GM23338 (cell line): ENCODE measurements around the gene RAB40B. TPM values are rescaled to one million over a fixed set of nuclear protein-coding genes. Genes with fewer than 3 reads are reported as not detected.

ENCODE experiments used
- ATAC-seq: fragments of 200-7000 bp; cut with Tn5 transposase; 3 replicates; pipeline ENCODE4 v1.9.1; 2020
- DNase-seq: peaks from one replicate; pipeline ENCODE4 v3.0.0-alpha.2; 2015; ENCODE audit warnings: low spot score
- H2AFZ ChIP-seq: fragments of 200-600 bp; sonication (generic); 2 replicates; pipeline ENCODE4 v1.8.0; 2016; ENCODE audit warnings: antibody characterized with exemption, mild to moderate bottlenecking, moderate library complexity
- H3F3A ChIP-seq: fragments of 200-600 bp; sonication (generic); replicated peaks from 2 replicates; pipeline ENCODE4 v1.8.0; 2017; ENCODE audit warnings: antibody characterized with exemption, mixed run types, low read depth
- H3K27ac ChIP-seq: fragments of 200-600 bp; sonication (generic); 2 replicates; pipeline ENCODE4 v1.6.1; 2016; ENCODE audit warnings: low read depth
- H3K27me3 ChIP-seq: fragments of 200-600 bp; sonication (generic); 2 replicates; pipeline ENCODE4 v1.8.0; 2016; ENCODE audit warnings: mild to moderate bottlenecking, mixed run types, moderate library complexity; ENCODE audit not compliant: insufficient read depth
- H3K36me3 ChIP-seq: fragments of 200-600 bp; sonication (generic); 2 replicates; pipeline ENCODE4 v1.8.0; 2016; ENCODE audit warnings: mild to moderate bottlenecking; ENCODE audit not compliant: insufficient read depth
- H3K4me1 ChIP-seq: fragments of 200-600 bp; sonication (generic); 2 replicates; pipeline ENCODE4 v1.8.0; 2016; ENCODE audit warnings: mild to moderate bottlenecking, moderate library complexity; ENCODE audit not compliant: insufficient read depth
- H3K4me2 ChIP-seq: fragments of 200-600 bp; sonication (generic); 2 replicates; pipeline ENCODE4 v1.7.1; 2017; ENCODE audit warnings: mixed run types
- H3K4me3 ChIP-seq: fragments of 200-600 bp; sonication (generic); 2 replicates; pipeline ENCODE4 v1.6.1; 2016; ENCODE audit warnings: mixed run types
- H3K79me2 ChIP-seq: fragments of 200-600 bp; sonication (generic); replicated peaks from 2 replicates; pipeline ENCODE4 v1.8.0; 2017; ENCODE audit warnings: mild to moderate bottlenecking; ENCODE audit not compliant: insufficient read depth
- H3K9me2 ChIP-seq: fragments of 200-600 bp; sonication (generic); 2 replicates; pipeline ENCODE4 v1.8.0; 2017; ENCODE audit not compliant: insufficient read depth
- H4K20me1 ChIP-seq: fragments of 200-600 bp; sonication (generic); replicated peaks from 2 replicates; pipeline ENCODE4 v1.8.0; 2017; ENCODE audit warnings: mild to moderate bottlenecking; ENCODE audit not compliant: insufficient read depth
- H3K27ac Mint-ChIP-seq: 2 replicates; pipeline ENCODE4 v1.8.0; 2020; ENCODE audit warnings: inconsistent platforms, mild to moderate bottlenecking, moderate library complexity, mixed read lengths
- H3K27me3 Mint-ChIP-seq: 3 replicates; pipeline ENCODE4 v1.8.0; 2022; ENCODE audit warnings: low read depth, mild to moderate bottlenecking, moderate library complexity, mixed read lengths, inconsistent platforms; ENCODE audit not compliant: insufficient read depth, poor library complexity
- H3K36me3 Mint-ChIP-seq: 3 replicates; pipeline ENCODE4 v1.8.0; 2021; ENCODE audit warnings: low read depth, mild to moderate bottlenecking, inconsistent platforms, moderate library complexity, mixed read lengths
- H3K4me1 Mint-ChIP-seq: 3 replicates; pipeline ENCODE4 v1.8.0; 2020; ENCODE audit warnings: mild to moderate bottlenecking, inconsistent platforms, mixed read lengths
- H3K4me3 Mint-ChIP-seq: 3 replicates; pipeline ENCODE4 v1.8.0; 2021; ENCODE audit warnings: moderate library complexity, mild to moderate bottlenecking, inconsistent platforms, mixed read lengths
- H3K9me3 Mint-ChIP-seq: 3 replicates; pipeline ENCODE4 v1.8.0; 2020; ENCODE audit warnings: moderate library complexity, mild to moderate bottlenecking, inconsistent platforms, mixed read lengths
- CREB1 ChIP-seq: fragments of 250-450 bp; sonication (Bioruptor Pico); IDR thresholded peaks from 2 replicates; pipeline ENCODE4 v1.5.0; 2020; ENCODE audit warnings: low read depth, mild to moderate bottlenecking, moderate library complexity
- ETS1 ChIP-seq: IDR thresholded peaks from 2 replicates; pipeline ENCODE4 v1.6.1; 2016; ENCODE audit warnings: antibody characterized with exemption
- EZH2 ChIP-seq: fragments of 200-600 bp; sonication (generic); IDR thresholded peaks from one replicate; pipeline ENCODE4 v1.8.0; 2017; ENCODE audit warnings: antibody characterized with exemption, mild to moderate bottlenecking, low read depth; ENCODE audit not compliant: unreplicated experiment
- EZH2phosphoT487 ChIP-seq: fragments of 200-600 bp; sonication (generic); IDR thresholded peaks from one replicate; pipeline ENCODE4 v1.8.1; 2018; ENCODE audit warnings: antibody characterized with exemption; ENCODE audit not compliant: unreplicated experiment
- NANOG ChIP-seq: IDR thresholded peaks from 2 replicates; pipeline ENCODE4 v1.6.1; 2016; ENCODE audit warnings: antibody characterized with exemption, borderline replicate concordance
- POLR2AphosphoS5 ChIP-seq: IDR thresholded peaks from 2 replicates; pipeline ENCODE4 v1.6.1; 2016; ENCODE audit warnings: antibody characterized with exemption, low read depth
- REST ChIP-seq: IDR thresholded peaks from one replicate; pipeline ENCODE4 v1.6.1; 2018; ENCODE audit warnings: antibody characterized with exemption; ENCODE audit not compliant: unreplicated experiment
- ZNF114 ChIP-seq: fragments of 250-450 bp; sonication (Bioruptor Pico); IDR thresholded peaks from 2 replicates; pipeline ENCODE4 v1.5.0; 2020; ENCODE audit warnings: mild to moderate bottlenecking, moderate library complexity
- ZNF331 ChIP-seq: fragments of 250-450 bp; sonication (Bioruptor Pico); IDR thresholded peaks from 2 replicates; pipeline ENCODE4 v1.5.0; 2020; ENCODE audit warnings: low read depth, mild to moderate bottlenecking, moderate library complexity
- polyA plus RNA-seq: library from polyadenylated mRNA; unstranded; fragments of >200 nt; fragmentation: Nextera tagmentation; extraction: Ambion mirVana; gene quantifications from 2 replicates; pipeline ENCODE4 v1.2.1, GENCODE V29; 2016
- total RNA-seq: library from RNA; depleted of rRNA; stranded (reverse); fragments of >200 nt; shearing (Covaris generic); gene quantifications from 2 replicates; pipeline ENCODE4 v1.2.3, GENCODE V29; 2014

The RAB40B gene
- total and polyA plus RNA-seq, 2 experiments from 2014 or later, result 4.2 to 5.2 TPM

- DNase-seq (no peak), ATAC-seq (no peak)
- peaks cover 7% of the 10 kb centered on the region; the same call in 1 of the 2 replicates for H3K36me3 ChIP-seq
- H3K27ac ChIP-seq, result no peak overlapping the region
- H3K27me3 ChIP-seq, result no peaks in the 10 kb centered on the region
- H3K9me2 ChIP-seq, result no peaks in the 10 kb centered on the region
- H4K20me1 ChIP-seq, result peaks cover 50% of the 10 kb centered on the region
- peaks cover 82% of the 10 kb centered on the region for H3K79me2 ChIP-seq
- Mint-ChIP-seq H3K4me3 (no peak overlapping the region), H3K4me1 (peaks cover 6% of the 10 kb centered on the region; the same call in 2 of the 3 replicates), H3K27me3 (peaks cover 13% of the 10 kb centered on the region), H3K36me3 (peaks cover 47% of the 10 kb centered on the region), H3K27ac (no peak overlapping the region), H3K9me3 (no peaks in the 10 kb centered on the region)
- H3K4me2 ChIP-seq, result no peak overlapping the region
- TF ChIP-seq ETS1 (no peak), REST (no peak), EZH2 (no peak), NANOG (no peak), ZNF331 (CRISPR knock-in tag) (no peak), EZH2phosphoT487 (no peak), POLR2AphosphoS5 (no peak)
- no peak overlapping the region for H2AFZ ChIP-seq
- H3F3A ChIP-seq, result peaks cover 15% of the 10 kb centered on the region; the same call in 1 of the 2 replicates
- H3K4me1 ChIP-seq, result peaks cover 10% of the 10 kb centered on the region; the same call in 1 of the 2 replicates
- H3K4me3 ChIP-seq, result no peak overlapping the region
Measured at GRCh38 chr17:82644148-82644547, 54.4 kb downstream of the RAB40B start.

- H3F3A ChIP-seq, result 0 out of 2 replicates have a peak, but pooled peaks cover 10% of the 10 kb centered on the region
- H4K20me1 ChIP-seq, result peaks cover 56% of the 10 kb centered on the region
- Mint-ChIP-seq H3K4me3 (no peak overlapping the region), H3K27me3 (peaks cover 9% of the 10 kb centered on the region), H3K36me3 (peaks cover 59% of the 10 kb centered on the region), H3K4me1 (peaks cover 6% of the 10 kb centered on the region; the same call in 2 of the 3 replicates), H3K9me3 (no peaks in the 10 kb centered on the region), H3K27ac (no peak overlapping the region)
- 0 out of 2 replicates have a peak overlapping the region, but pooled peaks have one; percentile 6 for H3K27ac ChIP-seq
- H3K36me3 ChIP-seq, result peaks cover 7% of the 10 kb centered on the region
- no peak for DNase-seq
- H2AFZ ChIP-seq, result no peak overlapping the region
- no peaks in the 10 kb centered on the region for H3K9me2 ChIP-seq
- H3K79me2 ChIP-seq, result peaks cover 94% of the 10 kb centered on the region
- no peak overlapping the region for H3K4me2 ChIP-seq
- H3K4me3 ChIP-seq, result no peak overlapping the region
- peaks cover 7% of the 10 kb centered on the region; the same call in 1 of the 2 replicates for H3K4me1 ChIP-seq
- no peak for ATAC-seq
- H3K27me3 ChIP-seq, result no peaks in the 10 kb centered on the region
- TF ChIP-seq EZH2phosphoT487, result no peak
- TF ChIP-seq ZNF114 (CRISPR knock-in tag), result no peak
- TF ChIP-seq POLR2AphosphoS5, result no peak
- TF ChIP-seq ZNF331 (CRISPR knock-in tag), result no peak
- no peak for TF ChIP-seq EZH2
- no peak for TF ChIP-seq NANOG
- no peak for TF ChIP-seq CREB1 (CRISPR knock-in tag)
Measured at GRCh38 chr17:82642022-82642421, 56.5 kb downstream of the RAB40B start.
